Uterus (tissue), 2 donors: ENCODE data around the gene TLCD1.

Experiments
- CTCF ChIP-seq, 4 experiments: fragments of 200-600 bp in 2 of 4; fragments of 450-650 bp in 2 of 4; sonication (generic) in 2 of 4; IDR thresholded peaks; one replicate each; pipeline ENCODE4 v1.5.1; 2016 to 2019; ENCODE audit warnings: antibody characterized with exemption in 4 of 4, mild to moderate bottlenecking in 2 of 4, moderate library complexity in 1 of 4
- POLR2A ChIP-seq, 2 donors: fragments of 450-650 bp; IDR thresholded peaks; one replicate each; pipeline ENCODE4 v1.6.1; 2016; ENCODE audit warnings: antibody characterized with exemption in 2 of 2, mild to moderate bottlenecking in 1 of 2, moderate library complexity in 1 of 2

GRCh38 chr17:28722417-28723158 lies 3.4 kb downstream of the TLCD1 start:
- TF ChIP-seq CTCF (IDR thresholded peaks at IDR 0.05), result no peak
- no peak for TF ChIP-seq POLR2A (IDR thresholded peaks at IDR 0.05)
